Mesothelial cell of epicardium (in vitro differentiated cells): ENCODE results near the gene VSX2. TPM values are rescaled to one million over a fixed set of nuclear protein-coding genes. Genes with fewer than 3 reads are reported as not detected.

Source experiments
- DNase-seq, 2 experiments: peaks; one replicate each; pipeline ENCODE4 v3.0.0; 2021; ENCODE audit warnings: low spot score in 2 of 2; ENCODE audit not compliant: unreplicated experiment in 2 of 2
- H3K27ac Mint-ChIP-seq: 2 replicates; pipeline ENCODE4 v1.8.0; 2021; ENCODE audit warnings: mixed read lengths
- H3K27me3 Mint-ChIP-seq: 2 replicates; pipeline ENCODE4 v1.8.0; 2021; ENCODE audit warnings: low read depth, mixed read lengths
- H3K36me3 Mint-ChIP-seq: 2 replicates; pipeline ENCODE4 v1.8.0; 2021; ENCODE audit warnings: mixed read lengths
- H3K4me1 Mint-ChIP-seq: 2 replicates; pipeline ENCODE4 v1.8.0; 2021; ENCODE audit warnings: mixed read lengths
- H3K4me3 Mint-ChIP-seq: 2 replicates; pipeline ENCODE4 v1.8.0; 2021; ENCODE audit warnings: mild to moderate bottlenecking, moderate library complexity, mixed read lengths
- H3K9me3 Mint-ChIP-seq: 2 replicates; pipeline ENCODE4 v1.8.0; 2021; ENCODE audit warnings: mixed read lengths
- total RNA-seq: library from RNA; stranded (reverse); gene quantifications from 3 replicates; pipeline ENCODE4 v1.2.1, GENCODE V29; 2021
- TF ChIP-seq, protein P1 (sequence below): fragments of 200-600 bp; sonication (generic); IDR thresholded peaks from one replicate; pipeline ENCODE4 v1.5.0; 2021; ENCODE audit warnings: antibody characterized with exemption; ENCODE audit not compliant: unreplicated experiment

The VSX2 gene
- total RNA-seq, 1 donor from 2014 or later = not detected

DNA sequence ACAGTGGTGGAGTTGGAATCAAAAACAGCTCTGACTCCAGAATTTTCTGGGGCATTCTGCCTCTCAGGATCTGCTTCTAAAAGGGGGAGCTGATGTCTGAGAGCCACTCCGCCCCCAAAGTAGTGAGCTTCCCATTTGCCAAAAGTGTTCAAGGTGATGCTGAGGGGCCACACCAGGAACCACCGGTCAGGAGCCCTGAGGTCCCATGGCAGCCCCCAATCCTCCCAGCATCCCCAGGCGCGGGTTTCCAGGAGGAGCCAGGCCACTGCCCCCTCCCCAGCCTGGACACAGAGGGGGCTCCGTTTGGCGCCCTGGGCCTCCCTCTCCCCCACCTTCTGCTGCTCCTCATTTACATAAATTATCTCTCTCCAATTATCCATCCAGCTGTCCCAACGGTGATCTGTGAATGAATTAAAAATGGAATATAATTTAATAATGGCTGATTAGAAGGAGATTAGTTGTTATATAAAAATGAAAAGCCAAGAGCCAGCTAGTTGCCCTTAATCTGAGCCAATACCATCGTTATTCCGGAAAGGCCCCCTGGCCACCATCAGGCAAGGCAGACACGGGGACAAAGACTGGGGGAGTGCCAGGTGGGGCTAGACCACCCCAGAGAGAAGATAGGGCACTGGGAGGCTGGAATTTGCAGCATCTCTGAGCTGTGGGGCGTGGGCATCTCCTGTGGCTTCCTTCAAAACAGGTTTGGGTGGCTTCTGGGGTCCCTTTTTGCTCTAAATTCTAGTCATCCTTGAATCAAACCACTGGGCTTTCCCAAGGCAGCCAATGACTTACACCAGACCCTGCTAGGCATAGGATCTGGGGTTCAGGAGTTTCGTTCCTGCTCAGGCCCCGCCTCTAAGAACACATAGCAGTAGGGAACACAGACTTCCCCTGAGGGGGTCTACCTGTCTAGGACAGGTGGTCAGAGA, 19.7 kb upstream of the VSX2 start:
- Mint-ChIP-seq H3K27me3 (peaks cover 60% of the 10 kb centered on the region), H3K27ac (no peak overlapping the region), H3K4me3 (no peak overlapping the region), H3K36me3 (no peaks in the 10 kb centered on the region), H3K4me1 (no peaks in the 10 kb centered on the region), H3K9me3 (no peaks in the 10 kb centered on the region)
- DNase-seq = no peak
- TF ChIP-seq, protein P1, sequence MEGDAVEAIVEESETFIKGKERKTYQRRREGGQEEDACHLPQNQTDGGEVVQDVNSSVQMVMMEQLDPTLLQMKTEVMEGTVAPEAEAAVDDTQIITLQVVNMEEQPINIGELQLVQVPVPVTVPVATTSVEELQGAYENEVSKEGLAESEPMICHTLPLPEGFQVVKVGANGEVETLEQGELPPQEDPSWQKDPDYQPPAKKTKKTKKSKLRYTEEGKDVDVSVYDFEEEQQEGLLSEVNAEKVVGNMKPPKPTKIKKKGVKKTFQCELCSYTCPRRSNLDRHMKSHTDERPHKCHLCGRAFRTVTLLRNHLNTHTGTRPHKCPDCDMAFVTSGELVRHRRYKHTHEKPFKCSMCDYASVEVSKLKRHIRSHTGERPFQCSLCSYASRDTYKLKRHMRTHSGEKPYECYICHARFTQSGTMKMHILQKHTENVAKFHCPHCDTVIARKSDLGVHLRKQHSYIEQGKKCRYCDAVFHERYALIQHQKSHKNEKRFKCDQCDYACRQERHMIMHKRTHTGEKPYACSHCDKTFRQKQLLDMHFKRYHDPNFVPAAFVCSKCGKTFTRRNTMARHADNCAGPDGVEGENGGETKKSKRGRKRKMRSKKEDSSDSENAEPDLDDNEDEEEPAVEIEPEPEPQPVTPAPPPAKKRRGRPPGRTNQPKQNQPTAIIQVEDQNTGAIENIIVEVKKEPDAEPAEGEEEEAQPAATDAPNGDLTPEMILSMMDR = no peak

DNA sequence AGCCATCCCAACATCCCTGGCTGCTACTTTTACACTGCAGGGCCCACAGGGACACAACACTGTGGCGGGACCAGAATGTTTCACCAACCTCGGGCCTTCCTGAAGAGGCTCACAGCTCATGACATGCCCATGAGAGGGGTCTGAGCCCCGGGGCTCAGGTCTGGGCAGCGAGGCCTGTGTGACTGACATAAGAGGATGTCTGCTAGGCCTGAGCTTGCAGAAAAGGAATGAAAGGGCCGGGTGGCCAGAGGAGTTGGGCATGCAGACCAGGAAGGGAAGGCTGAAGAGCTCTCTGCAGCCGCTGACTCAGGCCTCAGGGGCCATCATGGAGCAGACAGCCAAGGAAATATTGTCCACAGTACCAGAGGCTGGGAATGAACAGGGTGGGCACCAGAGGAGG, 18.3 kb upstream of the VSX2 start:
- DNase-seq = no peak
- TF ChIP-seq, protein P1 = no peak
- no peak overlapping the region for H3K4me3 Mint-ChIP-seq
- no peaks in the 10 kb centered on the region for H3K4me1 Mint-ChIP-seq
- H3K27ac Mint-ChIP-seq = no peak overlapping the region
- peaks cover 58% of the 10 kb centered on the region for H3K27me3 Mint-ChIP-seq
- H3K9me3 Mint-ChIP-seq = no peaks in the 10 kb centered on the region
- no peaks in the 10 kb centered on the region for H3K36me3 Mint-ChIP-seq

DNA sequence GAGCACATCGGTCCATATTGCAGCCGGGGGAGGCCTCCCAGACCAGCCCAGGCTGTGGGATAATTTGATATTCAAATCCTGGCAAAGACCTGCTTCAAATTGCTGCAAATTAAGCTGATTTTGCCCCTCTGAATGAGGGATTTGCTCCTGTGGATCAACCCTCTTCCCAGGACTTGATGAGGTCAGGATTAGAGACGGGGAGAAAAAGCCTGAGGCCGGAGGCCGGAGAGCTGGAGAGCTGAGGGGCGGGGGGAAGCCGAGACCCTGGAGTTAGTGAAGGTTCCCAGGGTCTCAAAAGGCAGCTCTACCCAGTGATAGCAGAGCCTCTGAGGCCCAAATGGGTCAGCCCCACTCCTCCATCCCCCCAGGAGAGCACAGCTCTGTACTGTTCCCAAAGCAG, 17.5 kb upstream of the VSX2 start:
- no peaks in the 10 kb centered on the region for H3K36me3 Mint-ChIP-seq
- no peak overlapping the region for H3K27ac Mint-ChIP-seq
- DNase-seq = no peak
- no peak overlapping the region for H3K4me3 Mint-ChIP-seq
- H3K27me3 Mint-ChIP-seq = peaks cover 57% of the 10 kb centered on the region
- TF ChIP-seq, protein P1 = no peak
- H3K9me3 Mint-ChIP-seq = no peaks in the 10 kb centered on the region
- no peaks in the 10 kb centered on the region for H3K4me1 Mint-ChIP-seq

DNA sequence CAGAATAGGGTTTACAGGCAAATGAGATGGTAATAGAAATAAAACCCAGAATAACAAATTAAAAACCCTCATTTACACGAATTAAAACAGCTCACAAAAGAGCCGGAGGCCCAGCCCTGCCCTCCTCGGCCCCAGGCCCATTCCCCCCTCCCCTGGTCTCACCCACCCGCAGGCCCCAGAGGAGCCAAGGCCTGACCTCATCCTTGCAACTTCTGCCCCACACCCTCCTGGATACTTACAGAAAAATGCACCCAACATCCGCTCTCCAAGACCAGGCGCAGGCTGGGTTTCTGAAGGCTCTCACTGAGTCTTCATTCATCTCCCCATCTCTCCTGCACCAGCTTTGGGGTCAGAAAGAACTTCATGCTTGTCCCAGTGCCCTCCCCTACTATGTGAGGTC, 16.2 kb upstream of the VSX2 start:
- Mint-ChIP-seq H3K27ac (no peak overlapping the region), H3K36me3 (no peaks in the 10 kb centered on the region), H3K27me3 (peaks cover 55% of the 10 kb centered on the region), H3K4me1 (no peaks in the 10 kb centered on the region), H3K9me3 (no peaks in the 10 kb centered on the region), H3K4me3 (no peak overlapping the region)
- DNase-seq = no peak
- TF ChIP-seq, protein P1 = no peak

DNA sequence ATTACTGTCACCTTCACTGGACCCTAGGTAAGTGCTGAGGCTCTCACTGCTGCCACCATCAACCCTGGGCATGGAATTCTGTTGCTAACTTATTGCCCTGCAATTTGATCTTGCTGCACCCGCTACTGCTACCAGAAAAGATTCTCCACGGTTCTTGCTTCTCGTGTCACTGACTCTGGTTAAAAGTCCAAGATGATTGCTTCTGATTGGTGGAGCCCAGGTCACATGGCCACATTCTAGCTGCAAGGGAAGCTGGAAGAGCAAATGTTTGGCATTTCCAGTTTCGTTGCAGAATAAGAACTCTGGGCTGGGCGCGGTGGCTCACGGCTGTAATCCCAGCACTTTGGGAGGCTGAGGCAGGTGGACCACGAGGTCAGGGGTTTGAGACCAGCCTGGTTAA, 7.5 kb upstream of the VSX2 start:
- Mint-ChIP-seq H3K36me3 (no peaks in the 10 kb centered on the region), H3K9me3 (peaks cover 11% of the 10 kb centered on the region), H3K4me1 (no peaks in the 10 kb centered on the region), H3K27ac (no peak overlapping the region), H3K27me3 (peaks cover 92% of the 10 kb centered on the region), H3K4me3 (no peak overlapping the region)
- no peak for DNase-seq
- TF ChIP-seq, protein P1 = no peak
